Vagina (tissue), 2 donors: Measurements from ENCODE around the gene GRIK4. TPM values are rescaled to one million over a fixed set of nuclear protein-coding genes. Genes with fewer than 3 reads are reported as not detected.

Experiments used
- DNase-seq, 2 donors: peaks; one replicate each; pipeline ENCODE4 v3.0.0-alpha.2; 2017; ENCODE audit errors: extremely low spot score in 2 of 2
- H3K27ac ChIP-seq: fragments of 200-600 bp; sonication (generic); one replicate; pipeline ENCODE4 v1.5.1; 2019
- H3K27me3 ChIP-seq: fragments of 200-600 bp; sonication (generic); one replicate; pipeline ENCODE4 v1.5.1; 2019
- H3K36me3 ChIP-seq, 2 donors: fragments of 200-600 bp; sonication (generic); one replicate each; pipeline ENCODE4 v1.5.1; 2017 to 2019
- H3K4me1 ChIP-seq: fragments of 200-600 bp; sonication (generic); one replicate; pipeline ENCODE4 v1.5.1; 2019
- H3K4me3 ChIP-seq, 2 donors: fragments of 200-600 bp; sonication (generic); 1 replicate in 1 of 2; 2 replicates in 1 of 2; pipeline ENCODE4 v1.5.1; 2016 to 2019
- H3K9me3 ChIP-seq: fragments of 200-600 bp; sonication (generic); one replicate; pipeline ENCODE4 v1.5.1; 2019
- POLR2A ChIP-seq, 2 donors: fragments of 450-650 bp; IDR thresholded peaks; one replicate each; pipeline ENCODE4 v1.6.1; 2017; ENCODE audit warnings: antibody characterized with exemption in 2 of 2, mild to moderate bottlenecking in 2 of 2, moderate library complexity in 2 of 2
- POLR2AphosphoS5 ChIP-seq, 2 donors: sonication (generic); formaldehyde crosslinking; IDR thresholded peaks; one replicate each; pipeline ENCODE4 v1.9.0; 2017; ENCODE audit warnings: antibody characterized with exemption in 2 of 2, mild to moderate bottlenecking in 2 of 2, low read depth in 1 of 2; ENCODE audit not compliant: insufficient read depth in 1 of 2
- intact Hi-C: fragments of 100-400 bp; cut with DNase I; formaldehyde crosslinking; loops from one replicate; pipeline ENCODE4 v1.15.1; 2023
- total RNA-seq: library from RNA; depleted of rRNA; stranded (reverse); fragments of >200 nt; gene quantifications from one replicate; pipeline ENCODE4 v1.2.3, GENCODE V29; 2016
- TF ChIP-seq, protein P1 (sequence below), 3 experiments: fragments of 450-650 bp in 2 of 3; fragments of 200-600 bp in 1 of 3; sonication (generic) in 1 of 3; IDR thresholded peaks; one replicate each; pipeline ENCODE4 v1.5.1; 2017 to 2019; ENCODE audit warnings: antibody characterized with exemption in 3 of 3, mild to moderate bottlenecking in 2 of 3, moderate library complexity in 2 of 3

The GRIK4 gene
- total RNA-seq, 1 donor from 2014 or later: 0.25 TPM

DNA sequence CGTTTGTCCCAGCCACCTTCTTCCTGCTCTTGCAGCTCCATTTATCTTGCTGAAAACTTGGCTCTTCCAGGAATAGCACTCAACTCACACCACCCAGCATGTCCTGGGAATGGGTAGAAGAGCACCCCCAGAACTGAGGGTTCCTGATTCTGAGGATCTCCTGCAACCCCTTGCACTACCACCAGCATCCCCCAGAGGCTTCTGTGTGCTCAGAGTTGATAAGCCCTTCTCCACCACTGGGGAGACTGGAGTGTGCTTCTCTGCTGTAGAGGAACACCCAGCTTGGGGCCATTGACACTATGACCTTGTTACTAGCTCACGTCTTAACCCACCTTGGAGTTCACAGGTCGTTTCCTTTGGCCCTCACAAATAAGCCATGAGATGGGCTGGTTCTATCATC lies 121.0 kb downstream of the GRIK4 start:
- Histone ChIP-seq H3K9me3 (no peaks in the 10 kb centered on the region), H3K27ac (no peak overlapping the region), H3K4me3 (no peak overlapping the region), H3K27me3 (no peaks in the 10 kb centered on the region), H3K36me3 (no peaks in the 10 kb centered on the region), H3K4me1 (no peaks in the 10 kb centered on the region)
- TF ChIP-seq, protein P1, sequence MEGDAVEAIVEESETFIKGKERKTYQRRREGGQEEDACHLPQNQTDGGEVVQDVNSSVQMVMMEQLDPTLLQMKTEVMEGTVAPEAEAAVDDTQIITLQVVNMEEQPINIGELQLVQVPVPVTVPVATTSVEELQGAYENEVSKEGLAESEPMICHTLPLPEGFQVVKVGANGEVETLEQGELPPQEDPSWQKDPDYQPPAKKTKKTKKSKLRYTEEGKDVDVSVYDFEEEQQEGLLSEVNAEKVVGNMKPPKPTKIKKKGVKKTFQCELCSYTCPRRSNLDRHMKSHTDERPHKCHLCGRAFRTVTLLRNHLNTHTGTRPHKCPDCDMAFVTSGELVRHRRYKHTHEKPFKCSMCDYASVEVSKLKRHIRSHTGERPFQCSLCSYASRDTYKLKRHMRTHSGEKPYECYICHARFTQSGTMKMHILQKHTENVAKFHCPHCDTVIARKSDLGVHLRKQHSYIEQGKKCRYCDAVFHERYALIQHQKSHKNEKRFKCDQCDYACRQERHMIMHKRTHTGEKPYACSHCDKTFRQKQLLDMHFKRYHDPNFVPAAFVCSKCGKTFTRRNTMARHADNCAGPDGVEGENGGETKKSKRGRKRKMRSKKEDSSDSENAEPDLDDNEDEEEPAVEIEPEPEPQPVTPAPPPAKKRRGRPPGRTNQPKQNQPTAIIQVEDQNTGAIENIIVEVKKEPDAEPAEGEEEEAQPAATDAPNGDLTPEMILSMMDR (IDR thresholded peaks at IDR 0.05): no peak
- TF ChIP-seq POLR2AphosphoS5 (IDR thresholded peaks at IDR 0.05; ENCODE audit: insufficient read depth in 1 of 2, low read depth in 1 of 2) (no peak), POLR2A (IDR thresholded peaks at IDR 0.05) (no peak)
- intact Hi-C loops: no loop called here
- no peak for DNase-seq

DNA sequence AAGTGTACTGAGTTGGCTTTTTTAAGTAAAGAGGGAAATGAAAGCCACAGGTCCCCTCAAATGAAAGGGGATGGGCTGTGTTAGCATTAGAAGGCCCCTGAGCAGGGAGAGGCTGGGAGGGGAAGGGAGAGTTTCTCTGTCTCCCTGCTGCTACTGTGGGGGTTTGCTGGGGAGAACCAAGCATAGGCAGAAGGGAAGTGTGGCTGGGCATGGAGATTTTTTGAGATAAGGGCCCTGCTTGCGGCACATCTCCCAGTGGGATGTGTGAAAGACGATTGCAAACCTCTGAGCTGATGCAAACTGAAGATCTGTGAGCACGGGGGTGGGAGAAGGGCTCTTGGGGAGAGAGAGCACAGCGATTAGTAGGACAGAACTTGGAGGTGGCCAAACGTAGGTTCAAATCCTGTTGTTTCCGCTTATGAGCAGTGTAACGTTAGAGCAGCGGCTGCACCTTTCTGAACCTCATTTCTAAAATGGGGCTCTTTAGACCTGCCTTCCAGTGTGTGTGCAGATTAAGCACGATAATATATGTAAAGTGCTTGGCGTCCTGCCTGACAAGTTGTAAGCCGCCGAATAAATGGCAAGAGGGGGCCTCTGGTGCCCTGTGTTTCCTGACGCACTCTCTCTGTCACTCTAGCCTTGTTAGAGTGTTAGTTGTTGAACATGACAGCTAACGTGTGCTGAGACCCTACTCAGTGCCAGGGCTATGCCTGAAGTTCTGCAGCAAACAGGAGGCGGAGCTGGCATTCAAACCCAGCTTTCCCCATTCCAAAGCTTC lies 122.3 kb downstream of the GRIK4 start:
- H3K27me3 ChIP-seq: no peaks in the 10 kb centered on the region
- no peak overlapping the region for H3K27ac ChIP-seq
- no peak overlapping the region for H3K4me3 ChIP-seq
- no peaks in the 10 kb centered on the region for H3K4me1 ChIP-seq
- no peak for DNase-seq
- no peaks in the 10 kb centered on the region for H3K36me3 ChIP-seq
- intact Hi-C loops: no loop called here
- no peak for TF ChIP-seq POLR2AphosphoS5 (IDR thresholded peaks at IDR 0.05; ENCODE audit: insufficient read depth in 1 of 2, low read depth in 1 of 2)
- no peak for TF ChIP-seq POLR2A (IDR thresholded peaks at IDR 0.05)
- TF ChIP-seq, protein P1 (IDR thresholded peaks at IDR 0.05): no peak
- no peaks in the 10 kb centered on the region for H3K9me3 ChIP-seq

- intact Hi-C loops: no loop called here
- no peaks in the 10 kb centered on the region for H3K27me3 ChIP-seq
- DNase-seq: no peak
- H3K27ac ChIP-seq: no peak overlapping the region
- H3K9me3 ChIP-seq: no peaks in the 10 kb centered on the region
- no peak for TF ChIP-seq POLR2A (IDR thresholded peaks at IDR 0.05)
- TF ChIP-seq, protein P1 (IDR thresholded peaks at IDR 0.05): no peak
- TF ChIP-seq POLR2AphosphoS5 (IDR thresholded peaks at IDR 0.05; ENCODE audit: insufficient read depth in 1 of 2, low read depth in 1 of 2): no peak
- H3K4me1 ChIP-seq: no peaks in the 10 kb centered on the region
- no peaks in the 10 kb centered on the region for H3K36me3 ChIP-seq
- no peak overlapping the region for H3K4me3 ChIP-seq
Measured at GRCh38 chr11:120634706-120635105, 123.2 kb downstream of the GRIK4 start.

- no peak for TF ChIP-seq POLR2AphosphoS5 (IDR thresholded peaks at IDR 0.05; ENCODE audit: insufficient read depth in 1 of 2, low read depth in 1 of 2)
- TF ChIP-seq, protein P1 (IDR thresholded peaks at IDR 0.05): no peak
- no peak for TF ChIP-seq POLR2A (IDR thresholded peaks at IDR 0.05)
- H3K4me3 ChIP-seq: no peak overlapping the region
- H3K4me1 ChIP-seq: no peaks in the 10 kb centered on the region
- H3K27me3 ChIP-seq: no peaks in the 10 kb centered on the region
- H3K27ac ChIP-seq: no peak overlapping the region
- DNase-seq: no peak
- no peaks in the 10 kb centered on the region for H3K36me3 ChIP-seq
- intact Hi-C loops: no loop called here
- no peaks in the 10 kb centered on the region for H3K9me3 ChIP-seq
Measured at GRCh38 chr11:120635136-120635810, 123.7 kb downstream of the GRIK4 start.

DNA sequence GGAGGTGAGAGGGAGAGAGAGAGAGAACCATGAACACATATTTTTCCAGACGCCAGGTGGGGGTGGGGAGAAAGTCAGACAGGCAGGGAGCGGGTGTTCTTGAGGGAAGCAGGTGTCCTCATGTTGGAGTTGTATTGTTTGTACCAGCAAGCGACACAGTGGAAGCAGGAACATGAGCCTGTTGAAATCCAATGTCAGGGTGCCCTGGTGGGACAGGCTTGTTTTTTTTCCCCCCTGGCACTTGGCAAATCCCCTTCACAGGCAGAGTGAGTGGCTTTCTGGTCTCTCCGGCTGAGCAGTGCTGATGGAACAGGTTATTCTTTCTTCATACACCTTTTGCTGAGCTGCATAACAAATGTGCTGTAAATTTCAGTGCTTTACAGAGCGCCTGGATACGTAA lies 125.6 kb downstream of the GRIK4 start:
- DNase-seq: no peak
- intact Hi-C loops: no loop called here
- no peak overlapping the region for H3K27ac ChIP-seq
- H3K27me3 ChIP-seq: no peaks in the 10 kb centered on the region
- TF ChIP-seq POLR2A (IDR thresholded peaks at IDR 0.05): no peak
- TF ChIP-seq, protein P1 (IDR thresholded peaks at IDR 0.05): no peak
- no peak for TF ChIP-seq POLR2AphosphoS5 (IDR thresholded peaks at IDR 0.05; ENCODE audit: insufficient read depth in 1 of 2, low read depth in 1 of 2)
- no peaks in the 10 kb centered on the region for H3K4me1 ChIP-seq
- no peaks in the 10 kb centered on the region for H3K9me3 ChIP-seq
- no peak overlapping the region for H3K4me3 ChIP-seq
- no peaks in the 10 kb centered on the region for H3K36me3 ChIP-seq
